ENCODE data around the gene SPIRE1.

GRCh38 chr18:12470382-12471075 is 187.4 kb downstream of the SPIRE1 start:
- TF ChIP-seq CTCF (IDR thresholded peaks at IDR 0.05; ENCODE audit: low read length) (no peak), EZH2 (IDR thresholded peaks at IDR 0.05; ENCODE audit: borderline replicate concordance, low read length) (no peak)
